Vagina (tissue), 2 donors: ENCODE data around the gene TENM4.

Experiments used
- POLR2A ChIP-seq, 2 donors: fragments of 450-650 bp; IDR thresholded peaks; one replicate each; pipeline ENCODE4 v1.6.1; 2017; ENCODE audit warnings: antibody characterized with exemption in 2 of 2, mild to moderate bottlenecking in 2 of 2, moderate library complexity in 2 of 2
- POLR2AphosphoS5 ChIP-seq, 2 donors: sonication (generic); formaldehyde crosslinking; IDR thresholded peaks; one replicate each; pipeline ENCODE4 v1.9.0; 2017; ENCODE audit warnings: antibody characterized with exemption in 2 of 2, mild to moderate bottlenecking in 2 of 2, low read depth in 1 of 2; ENCODE audit not compliant: insufficient read depth in 1 of 2
- TF ChIP-seq, protein P1 (sequence below), 3 experiments: fragments of 450-650 bp in 2 of 3; fragments of 200-600 bp in 1 of 3; sonication (generic) in 1 of 3; IDR thresholded peaks; one replicate each; pipeline ENCODE4 v1.5.1; 2017 to 2019; ENCODE audit warnings: antibody characterized with exemption in 3 of 3, mild to moderate bottlenecking in 2 of 3, moderate library complexity in 2 of 3

DNA sequence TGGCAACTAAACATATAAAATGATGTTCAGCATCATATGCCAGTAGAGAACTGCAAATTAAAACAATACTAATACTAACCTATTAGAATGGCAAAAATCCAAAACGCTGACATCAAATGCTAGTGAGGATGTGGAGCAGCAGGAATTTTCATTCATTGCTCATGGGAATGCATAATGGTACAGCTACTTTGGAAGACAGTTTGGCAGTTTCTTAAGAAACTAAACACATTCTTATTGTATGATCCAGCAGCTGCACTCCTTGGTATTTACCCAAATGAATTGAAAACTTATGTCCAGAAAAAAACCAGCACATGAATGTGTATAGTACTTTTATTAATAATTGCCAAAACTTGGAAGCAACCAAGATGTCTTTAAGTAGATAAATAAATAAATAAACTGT, 258.0 kb downstream of the TENM4 start:
- TF ChIP-seq, protein P1, sequence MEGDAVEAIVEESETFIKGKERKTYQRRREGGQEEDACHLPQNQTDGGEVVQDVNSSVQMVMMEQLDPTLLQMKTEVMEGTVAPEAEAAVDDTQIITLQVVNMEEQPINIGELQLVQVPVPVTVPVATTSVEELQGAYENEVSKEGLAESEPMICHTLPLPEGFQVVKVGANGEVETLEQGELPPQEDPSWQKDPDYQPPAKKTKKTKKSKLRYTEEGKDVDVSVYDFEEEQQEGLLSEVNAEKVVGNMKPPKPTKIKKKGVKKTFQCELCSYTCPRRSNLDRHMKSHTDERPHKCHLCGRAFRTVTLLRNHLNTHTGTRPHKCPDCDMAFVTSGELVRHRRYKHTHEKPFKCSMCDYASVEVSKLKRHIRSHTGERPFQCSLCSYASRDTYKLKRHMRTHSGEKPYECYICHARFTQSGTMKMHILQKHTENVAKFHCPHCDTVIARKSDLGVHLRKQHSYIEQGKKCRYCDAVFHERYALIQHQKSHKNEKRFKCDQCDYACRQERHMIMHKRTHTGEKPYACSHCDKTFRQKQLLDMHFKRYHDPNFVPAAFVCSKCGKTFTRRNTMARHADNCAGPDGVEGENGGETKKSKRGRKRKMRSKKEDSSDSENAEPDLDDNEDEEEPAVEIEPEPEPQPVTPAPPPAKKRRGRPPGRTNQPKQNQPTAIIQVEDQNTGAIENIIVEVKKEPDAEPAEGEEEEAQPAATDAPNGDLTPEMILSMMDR (IDR thresholded peaks at IDR 0.05): no peak
- TF ChIP-seq POLR2AphosphoS5 (IDR thresholded peaks at IDR 0.05; ENCODE audit: insufficient read depth in 1 of 2, low read depth in 1 of 2): no peak
- no peak for TF ChIP-seq POLR2A (IDR thresholded peaks at IDR 0.05)
